Pons (tissue), 1 donor: Measurements from ENCODE around the gene CCDC149.

Source experiments
- DNase-seq: peaks from one replicate; pipeline ENCODE4 v3.0.0-alpha.2; 2016; ENCODE audit warnings: low spot score

CCDC149 gene

GRCh38 chr4:24777536-24778463, 135.0 kb downstream of the CCDC149 start:
- DNase-seq = no peak

DNA sequence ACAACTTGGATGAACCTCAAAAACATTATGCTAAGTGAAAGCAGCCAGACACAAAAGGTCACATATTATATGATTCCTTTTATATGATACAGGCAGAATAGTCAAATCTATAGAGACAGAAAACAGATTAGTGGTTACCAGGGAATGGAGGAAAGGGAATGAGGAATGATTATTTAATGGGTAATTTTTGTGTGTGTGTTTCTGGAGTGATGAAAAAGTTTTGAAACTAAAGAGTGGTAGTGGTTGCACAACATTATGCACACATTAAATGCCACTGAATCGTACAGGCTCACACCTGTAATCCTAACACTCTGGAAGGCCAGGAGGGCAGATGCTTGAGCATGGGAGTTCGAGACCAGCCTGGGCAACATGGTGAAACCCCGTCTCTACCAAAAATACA, 137.1 kb downstream of the CCDC149 start:
- no peak for DNase-seq

- no peak for DNase-seq
These were observed 137.7 kb downstream of the CCDC149 start for GRCh38 chr4:24775032-24775605.

DNA sequence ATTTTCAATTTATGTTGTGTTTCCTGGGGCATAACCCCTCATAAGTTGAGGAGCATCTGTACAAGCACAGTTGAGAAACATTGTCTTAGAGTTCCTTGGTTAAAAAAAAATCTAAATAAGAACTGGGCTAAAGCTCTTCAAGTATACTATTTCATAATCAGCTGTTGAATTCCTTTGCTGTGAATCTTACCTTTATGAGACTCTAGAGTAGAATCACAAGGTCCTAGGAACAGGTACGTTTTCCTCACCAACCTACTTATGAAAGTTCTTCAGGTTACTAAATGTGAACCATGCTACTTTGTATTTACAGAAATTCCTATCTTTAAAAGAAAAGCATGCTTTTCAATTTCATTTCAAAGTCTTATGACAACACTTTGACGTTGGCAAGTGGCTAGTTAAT, 138.4 kb downstream of the CCDC149 start:
- DNase-seq = no peak

DNA sequence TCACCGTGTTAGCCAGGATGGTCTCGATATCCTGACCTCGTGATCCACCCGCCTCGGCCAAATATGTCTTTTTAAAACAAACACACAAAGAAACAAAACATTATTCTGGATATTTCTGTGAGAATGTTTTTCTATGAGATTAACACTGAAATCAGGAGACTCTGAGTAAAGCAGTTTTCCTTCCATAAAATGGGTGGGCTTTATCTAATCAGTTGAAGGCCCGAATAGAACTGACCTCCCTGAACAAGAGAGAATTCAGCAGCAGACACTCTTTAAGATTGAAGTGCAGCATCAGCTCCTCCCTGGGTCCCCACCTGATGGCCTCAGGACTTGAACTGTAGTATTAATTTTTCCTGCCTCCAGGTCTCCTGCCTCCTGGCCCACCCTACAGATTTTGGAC, 139.9 kb downstream of the CCDC149 start:
- no peak for DNase-seq

- DNase-seq = no peak
These were observed 140.7 kb downstream of the CCDC149 start for GRCh38 chr4:24772061-24772705.

- no peak for DNase-seq
These were observed 141.6 kb downstream of the CCDC149 start for GRCh38 chr4:24771241-24771640.

GRCh38 chr4:24770667-24771066, 142.2 kb downstream of the CCDC149 start:
- DNase-seq = no peak

GRCh38 chr4:24770032-24770584, 142.7 kb downstream of the CCDC149 start:
- no peak for DNase-seq

DNA sequence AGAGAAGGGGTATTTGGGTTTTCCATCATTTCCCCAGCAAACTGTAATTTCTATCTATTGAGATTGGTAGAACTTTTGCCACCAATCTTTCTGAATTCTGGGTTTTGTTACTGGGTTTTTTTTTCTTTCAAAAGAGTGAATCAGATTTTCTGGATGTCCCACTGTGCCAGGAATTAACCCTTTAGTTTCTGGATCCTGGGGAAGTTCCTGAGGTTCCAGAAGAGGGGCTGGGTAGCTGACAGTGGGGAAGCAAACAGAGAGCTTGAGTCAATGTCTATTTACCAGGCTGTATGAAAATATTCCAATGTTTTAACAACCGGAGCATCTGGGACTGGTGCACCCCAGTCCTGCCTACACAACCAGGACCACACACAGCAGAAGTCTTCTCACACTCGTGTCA, 143.3 kb downstream of the CCDC149 start:
- no peak for DNase-seq

DNA sequence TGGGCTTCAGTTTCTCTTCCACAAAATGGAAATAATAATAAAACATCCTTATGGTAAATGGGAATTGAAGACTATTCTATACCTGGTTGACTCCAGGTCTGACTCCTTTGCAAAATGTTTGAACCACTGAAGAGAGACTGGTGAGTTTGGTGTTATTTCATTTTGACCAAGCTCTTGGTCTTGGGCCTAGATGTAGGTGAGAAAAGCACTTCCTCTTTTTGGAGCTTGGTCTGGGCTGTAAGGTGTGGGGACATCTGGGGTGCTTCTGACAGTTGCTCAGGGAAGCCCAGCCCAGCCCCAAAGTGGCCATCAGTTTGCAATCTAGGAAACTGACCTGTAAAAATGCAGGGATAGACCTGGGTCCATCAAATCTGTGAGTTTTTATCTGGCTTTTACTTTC, 144.2 kb downstream of the CCDC149 start:
- no peak for DNase-seq

DNA sequence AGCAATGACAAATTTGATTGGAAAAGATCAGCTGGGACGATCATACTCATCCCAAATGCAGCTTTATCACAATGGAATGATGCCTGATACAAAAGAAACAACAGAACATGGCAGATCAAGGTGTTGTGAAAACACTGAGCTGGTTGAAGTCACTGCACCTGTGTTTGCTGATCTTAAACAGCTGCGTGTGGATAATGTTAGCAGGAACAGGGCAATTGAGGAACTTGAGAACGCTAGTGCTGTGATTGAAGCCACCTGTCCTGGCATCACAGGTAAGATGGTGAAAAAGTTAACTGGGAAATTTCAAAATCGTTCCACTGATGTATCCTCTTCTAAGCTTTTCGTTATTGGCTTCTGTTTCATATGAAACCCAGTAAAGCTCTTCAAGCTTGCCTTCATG, 144.8 kb downstream of the CCDC149 start:
- no peak for DNase-seq

DNA sequence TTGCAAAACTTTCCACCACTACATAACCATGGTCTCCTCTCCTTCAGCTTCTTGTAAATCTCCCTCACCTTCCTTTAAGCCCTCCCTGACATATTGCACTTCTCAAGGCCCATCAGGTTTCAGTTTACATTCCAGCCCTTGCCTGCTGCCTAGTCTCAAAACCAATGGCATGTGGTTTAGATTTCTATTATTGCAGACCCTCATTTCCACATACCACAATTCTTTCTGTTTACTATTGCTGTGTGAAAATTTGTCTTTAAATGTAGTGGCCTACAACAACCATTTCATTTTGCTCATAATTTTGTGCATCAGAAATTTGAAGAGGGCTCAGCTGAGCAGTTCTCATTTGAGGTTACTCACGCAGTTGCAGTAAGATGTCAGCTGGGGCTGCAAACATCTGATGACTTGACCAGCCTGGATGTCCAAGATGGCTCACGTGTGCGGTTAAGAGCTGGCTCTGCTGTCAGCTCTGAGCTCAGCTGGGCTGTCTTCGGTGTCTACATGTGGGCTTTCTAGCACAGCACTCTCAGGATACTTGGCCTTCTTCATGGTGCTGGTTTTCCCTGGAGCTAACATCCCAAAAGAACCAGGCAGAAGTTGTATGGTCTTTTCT, 147.4 kb downstream of the CCDC149 start:
- DNase-seq = no peak

DNA sequence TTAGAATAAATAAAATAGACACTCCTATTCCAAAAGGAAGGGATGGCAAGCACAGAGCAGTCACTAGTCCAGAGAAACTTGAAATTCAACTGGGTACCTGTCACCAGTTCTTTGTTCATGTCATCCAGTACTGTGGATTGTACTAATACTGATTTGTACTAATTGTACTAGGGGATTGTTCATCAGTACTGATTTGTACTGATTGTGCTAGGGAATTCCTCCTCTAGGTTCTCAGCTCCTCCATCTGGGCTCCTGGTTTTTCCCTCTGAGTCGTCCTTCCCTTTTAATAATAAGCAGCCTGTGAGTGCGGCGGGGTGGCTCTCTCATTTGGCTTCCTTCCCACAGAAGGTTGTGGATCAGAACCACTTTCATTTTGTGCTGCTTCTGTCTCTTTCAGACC, 148.5 kb downstream of the CCDC149 start:
- no peak for DNase-seq

DNA sequence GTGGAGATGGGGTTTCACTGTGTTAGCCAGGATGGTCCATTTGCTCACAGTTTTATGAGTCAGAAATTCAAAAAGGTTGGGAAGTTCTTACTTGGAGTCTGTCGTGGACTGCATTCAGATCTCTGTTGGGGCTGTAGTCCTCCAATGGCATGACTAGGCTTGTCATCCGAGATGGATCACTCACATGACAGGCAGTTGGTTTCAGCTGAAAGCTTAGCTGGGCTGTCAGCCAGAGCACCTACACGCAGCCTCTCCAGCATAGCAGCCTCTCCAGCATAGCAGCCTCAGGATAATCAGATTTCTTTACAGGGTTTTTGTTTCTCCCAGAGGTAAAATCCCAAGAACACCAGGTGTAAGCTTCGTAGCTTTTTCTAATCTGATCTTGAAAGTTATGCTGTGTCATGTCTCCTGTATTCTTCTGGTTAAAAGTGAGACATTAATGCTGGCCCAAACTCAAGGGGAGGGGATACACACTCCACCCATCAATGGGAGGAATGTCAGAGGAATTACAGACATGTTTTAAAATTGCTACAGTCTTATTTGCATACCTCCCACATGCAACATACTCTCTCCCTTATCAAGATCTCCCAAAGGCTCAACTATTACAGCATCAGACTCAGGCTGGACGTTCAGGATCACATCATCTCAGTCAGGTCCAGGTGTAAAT, 149.1 kb downstream of the CCDC149 start:
- DNase-seq = no peak
